K562 treated with DMSO at 1 percent for 48 hours (cell line): ENCODE measurements around the gene IL1A. TPM values are rescaled to one million over a fixed set of nuclear protein-coding genes. Genes with fewer than 3 reads are reported as not detected.

ENCODE experiments used
- total RNA-seq: library from RNA; unstranded; fragments of 300-600 nt; gene quantifications from 2 replicates; pipeline ENCODE4 v1.2.3, GENCODE V29; 2022; ENCODE audit warnings: low replicate concordance; ENCODE audit errors: extremely low read depth

IL1A gene
- not detected in 2 replicates for total RNA-seq

DNA sequence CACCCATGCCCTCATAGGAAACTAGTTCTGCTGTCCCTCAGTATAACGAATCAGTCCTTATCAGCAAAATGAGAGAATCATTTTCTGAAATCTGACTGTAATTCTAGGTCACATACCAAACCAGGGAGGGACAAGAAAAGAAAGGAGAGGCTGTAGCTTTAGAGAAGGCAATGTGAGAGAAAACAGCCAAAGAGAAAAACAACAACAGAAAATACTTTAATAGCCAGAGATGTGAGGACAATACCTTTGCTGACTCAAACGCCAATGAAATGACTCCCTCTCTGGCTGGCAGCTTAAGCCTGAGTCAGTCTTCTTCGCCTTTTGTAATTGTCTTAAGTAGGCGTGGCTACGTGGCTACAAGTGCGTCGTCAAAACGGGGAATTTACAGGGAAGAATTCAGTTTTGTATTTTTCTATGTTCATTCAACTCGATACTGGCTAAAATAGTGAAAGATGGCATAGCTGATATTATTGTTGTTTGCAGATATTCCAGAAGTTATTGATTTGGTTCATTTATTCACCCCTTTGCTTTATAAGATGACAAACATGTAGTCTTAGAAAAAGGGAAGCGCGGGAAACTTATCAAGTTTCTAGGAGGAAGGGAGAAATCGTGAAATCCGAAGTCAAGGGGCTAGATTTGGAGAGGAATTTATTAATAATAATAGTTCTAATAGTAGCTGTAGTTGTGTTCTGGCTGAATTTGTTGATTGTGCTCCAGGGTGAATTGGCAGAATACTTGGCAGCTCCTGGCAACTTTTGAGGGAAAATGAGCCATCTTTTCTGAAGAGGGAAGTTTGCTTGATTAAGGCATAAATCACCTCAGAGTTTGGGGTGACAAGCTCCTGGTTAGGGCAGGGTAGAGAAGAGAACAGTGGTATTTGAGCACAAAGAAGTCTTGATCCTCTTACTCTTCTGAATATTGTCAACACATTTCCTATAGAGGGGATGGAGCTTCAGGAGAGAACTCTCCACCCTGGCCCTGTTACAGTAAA lies at the start of gene IL1A:
Gene IL1A, minus strand, starts transcription at position 295 of the 991 bp plus-strand sequence. CDS start 723 bp downstream, outside the sequence.

DNA sequence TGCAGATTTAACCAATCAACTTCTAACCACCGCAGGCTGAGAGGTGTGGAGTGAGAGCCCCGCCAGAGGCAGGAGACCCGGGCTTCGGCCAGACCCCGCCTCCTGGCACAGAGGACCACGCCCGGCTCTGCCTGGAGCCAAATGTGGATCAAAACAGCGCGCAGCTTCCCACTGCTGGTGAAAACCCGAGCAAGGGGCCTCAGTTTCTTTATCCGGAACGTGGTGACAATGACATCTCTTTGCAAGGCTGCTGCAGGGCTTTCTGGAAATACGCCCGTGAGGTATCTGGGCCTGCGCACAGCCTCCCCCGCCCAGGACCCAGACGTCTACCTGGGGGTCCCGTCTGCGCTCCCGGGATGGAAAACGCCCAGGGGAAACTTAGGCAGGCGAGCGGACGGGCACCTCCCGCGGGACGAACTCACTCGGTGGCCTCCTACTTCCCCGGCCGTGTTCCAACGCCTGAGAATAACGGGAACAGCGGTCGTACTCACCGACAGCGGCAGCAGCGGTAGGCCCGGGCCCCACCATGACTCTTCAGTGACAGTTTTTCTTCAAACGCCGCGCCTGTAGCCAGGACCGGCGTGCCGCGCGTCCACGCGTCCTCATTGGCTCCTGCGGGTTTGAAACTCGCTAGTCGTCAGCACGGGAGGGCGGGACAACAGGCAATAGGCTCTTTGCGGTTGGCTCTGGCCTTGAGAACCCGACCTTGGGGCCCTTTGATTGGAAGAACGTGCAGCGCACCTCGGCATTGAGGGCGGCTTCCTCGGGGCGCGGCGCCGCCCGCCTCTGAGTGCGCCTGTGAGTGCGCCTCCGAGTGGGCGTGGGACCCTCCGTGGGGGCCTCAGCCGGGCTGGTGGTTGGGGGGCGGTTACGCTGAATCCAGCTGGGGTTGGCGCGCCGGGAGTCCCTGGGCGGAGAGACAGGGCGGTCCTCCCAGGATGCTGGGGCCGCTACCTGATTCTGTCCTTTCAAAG lies 19.9 kb downstream of the IL1A start, which contains the start of gene CKAP2L:
Gene CKAP2L, minus strand, starts transcription at position 539 of the 974 bp plus-strand sequence. Its CDS starts 11 bp downstream, at position 528.

Other genes with a start within 250 kb of the IL1A start
- gene POLR1B, start 242.0 kb downstream of the IL1A start, total RNA-seq = not detected in 2 replicates
- gene CHCHD5, start 199.9 kb downstream of the IL1A start, total RNA-seq = not detected in 2 replicates
- not detected in 2 replicates for gene SLC20A1, start 138.6 kb downstream of the IL1A start, total RNA-seq
- gene NT5DC4, start 63.5 kb downstream of the IL1A start, total RNA-seq = not detected in 2 replicates
- gene CKAP2L, start 19.9 kb downstream of the IL1A start, total RNA-seq = not detected in 2 replicates
- gene IL1B, start 52.3 kb upstream of the IL1A start, total RNA-seq = not detected in 2 replicates
- gene IL37, start 126.7 kb upstream of the IL1A start, total RNA-seq = not detected in 2 replicates
- not detected in 2 replicates for gene IL36G, start 193.5 kb upstream of the IL1A start, total RNA-seq
- not detected in 2 replicates for gene IL36A, start 221.0 kb upstream of the IL1A start, total RNA-seq